C1 segment of cervical spinal cord (tissue), 14 donors: ENCODE data around the gene ITIH1.

Source experiments
- DNase-seq, 14 donors: peaks; one replicate each; lab custom pipeline; 2025; lab: John Stamatoyannopoulos, UW

ITIH1 gene

DNA sequence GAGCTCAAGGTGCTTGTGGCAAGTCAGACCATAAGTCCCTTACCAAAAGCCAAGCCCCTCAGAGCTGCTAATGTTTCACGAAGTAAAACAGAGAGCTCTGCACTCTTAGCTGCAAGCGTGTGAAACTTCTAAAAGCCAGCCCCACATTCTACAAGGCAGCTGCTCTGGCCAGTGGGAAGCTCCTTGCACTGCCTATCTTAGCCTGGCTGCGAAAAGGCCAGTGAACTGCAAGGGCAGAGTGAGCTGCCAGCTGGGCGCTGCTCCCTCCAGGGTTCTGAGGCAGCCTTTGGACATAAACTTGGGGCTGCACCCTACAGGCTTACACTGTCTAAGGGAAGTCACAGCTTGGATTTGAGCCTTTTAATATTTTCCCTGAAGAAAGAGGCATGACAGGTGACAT, 59.6 kb downstream of the ITIH1 start:
- no peak for DNase-seq

DNA sequence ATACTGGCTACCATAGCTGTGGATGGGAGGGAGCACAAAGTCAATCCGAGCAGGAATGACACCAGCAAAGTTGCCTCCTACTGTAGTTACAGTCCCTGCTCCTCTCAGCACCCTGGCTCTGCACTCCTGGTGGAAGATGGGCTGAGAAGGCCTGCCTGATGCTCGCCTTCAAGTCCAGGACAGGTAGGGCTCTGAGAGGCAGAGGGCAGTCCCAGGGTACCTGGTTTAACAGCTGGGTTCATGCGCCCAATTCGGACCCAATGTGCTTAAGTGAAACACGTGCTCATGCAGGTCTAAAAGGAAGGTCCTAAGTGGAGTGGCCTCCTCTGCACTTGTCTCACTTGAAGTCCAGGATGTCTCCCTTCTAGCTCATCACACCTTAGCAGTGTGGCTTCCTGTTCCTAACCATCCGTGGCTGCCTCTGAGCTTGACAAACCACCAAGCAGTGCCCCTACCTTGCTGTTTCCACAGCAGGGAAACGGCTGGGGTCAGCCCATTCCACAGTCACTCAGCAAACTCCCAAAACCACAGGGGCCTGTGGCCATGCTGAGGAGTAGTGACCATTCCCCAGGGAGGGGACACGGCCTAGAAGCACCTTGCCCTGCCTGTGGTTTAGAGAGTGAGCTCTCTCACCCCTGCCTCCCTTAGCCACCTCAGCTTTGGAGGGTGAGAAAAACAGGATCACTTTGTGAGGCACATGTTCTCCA, 61.3 kb downstream of the ITIH1 start:
- DNase-seq: no peak

DNA sequence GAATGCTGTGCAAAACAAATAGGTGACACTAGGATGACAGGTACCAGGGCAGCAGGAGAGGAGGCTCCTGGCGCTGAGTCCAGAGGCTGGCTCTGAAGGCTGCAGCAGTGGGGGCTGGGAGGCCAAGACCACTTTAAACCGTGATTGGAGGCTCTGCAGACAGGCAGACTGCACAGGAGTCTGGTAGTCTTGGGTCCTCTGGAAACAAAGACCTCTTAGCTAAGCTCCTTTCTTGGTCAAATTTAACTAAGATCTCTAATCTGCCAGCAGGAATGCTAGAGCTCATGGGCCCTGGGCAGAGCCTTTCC, 61.8 kb downstream of the ITIH1 start:
- no peak for DNase-seq

GRCh38 chr3:52839892-52840545, 62.6 kb downstream of the ITIH1 start:
- DNase-seq: no peak

DNA sequence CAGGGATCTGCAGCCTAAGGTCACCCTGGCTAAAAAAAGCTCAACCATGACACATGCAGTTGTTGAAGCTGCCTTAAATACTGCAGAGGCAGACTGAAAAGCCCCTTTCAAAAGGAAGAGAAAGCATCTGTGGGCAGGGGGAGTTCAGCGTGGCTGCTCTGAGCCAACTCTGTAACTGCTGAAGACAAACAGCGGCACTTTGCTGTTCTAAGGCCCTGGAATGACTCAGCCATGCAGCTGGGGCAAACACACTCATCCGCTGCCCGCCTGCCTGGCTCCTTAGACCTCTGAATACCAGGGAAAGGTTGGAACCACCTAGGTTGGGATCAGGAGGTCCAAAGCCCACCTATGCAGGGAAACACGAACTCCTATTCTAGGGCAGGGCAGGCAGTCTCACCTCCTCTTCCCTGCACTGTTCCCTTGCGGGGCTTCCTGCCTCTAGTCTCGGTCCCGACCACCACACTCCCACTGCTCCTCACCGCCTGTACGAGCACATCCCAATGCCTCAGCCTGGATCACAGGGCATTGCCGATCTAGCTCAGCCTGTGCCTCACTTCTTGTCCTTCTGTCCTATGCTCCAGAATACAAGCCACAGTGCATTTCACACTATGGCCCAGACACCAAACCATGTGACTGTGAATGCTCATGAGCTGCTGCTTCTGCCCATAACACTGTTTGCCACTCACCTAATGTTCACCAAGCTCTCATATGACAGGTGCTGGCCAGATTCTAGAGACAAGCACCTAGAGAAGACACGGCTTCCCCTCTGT, 64.0 kb downstream of the ITIH1 start:
- DNase-seq: no peak
